Stomach (tissue), 9 donors: ENCODE data around the gene PLD2. TPM values are rescaled to one million over a fixed set of nuclear protein-coding genes. Genes with fewer than 3 reads are reported as not detected.
A peak's percentile ranks its signal among the peaks of the same experiment; 100 is the strongest.

ENCODE experiments used
- DNase-seq, 2 donors: peaks; one replicate each; pipeline versions ENCODE4 v3.0.0 to v3.0.0-alpha.2; 2013 to 2019
- H3K27ac ChIP-seq, 5 donors: fragments of 200-600 bp in 4 of 5; sonication (generic) in 4 of 5; one replicate each; pipeline ENCODE4 v1.5.1; 2013 to 2019; ENCODE audit warnings: mild to moderate bottlenecking in 1 of 5, moderate library complexity in 1 of 5
- H3K27me3 ChIP-seq, 3 donors: fragments of 200-600 bp; sonication (generic); one replicate each; pipeline ENCODE4 v1.5.1; 2017 to 2019; ENCODE audit warnings: mixed run types in 1 of 3
- H3K36me3 ChIP-seq, 4 donors: fragments of 200-600 bp; sonication (generic); 1 replicate in 3 of 4; 2 replicates in 1 of 4; pipeline ENCODE4 v1.5.1; 2016 to 2019
- H3K4me1 ChIP-seq, 4 donors: fragments of 200-600 bp; sonication (generic); one replicate each; pipeline ENCODE4 v1.5.1; 2016 to 2019
- H3K4me3 ChIP-seq, 4 donors: fragments of 200-600 bp; sonication (generic) in 3 of 4; one replicate each; pipeline ENCODE4 v1.5.1; 2016 to 2019; ENCODE audit warnings: mild to moderate bottlenecking in 1 of 4
- H3K9me3 ChIP-seq, 4 donors: fragments of 200-600 bp; sonication (generic); one replicate each; pipeline ENCODE4 v1.5.1; 2016 to 2019
- CTCF ChIP-seq, 7 experiments: fragments of 450-650 bp in 4 of 7; fragments of 200-600 bp in 3 of 7; sonication (generic) in 3 of 7; IDR thresholded peaks; one replicate each; pipeline ENCODE4 v1.5.1; 2016 to 2019; ENCODE audit warnings: antibody characterized with exemption in 7 of 7, control low read depth in 2 of 7, mild to moderate bottlenecking in 1 of 7
- EP300 ChIP-seq: sonication (generic); formaldehyde crosslinking; IDR thresholded peaks from one replicate; pipeline ENCODE4 v1.6.1; 2017; ENCODE audit warnings: antibody characterized with exemption
- POLR2A ChIP-seq, 4 donors: fragments of 450-650 bp; IDR thresholded peaks; one replicate each; pipeline ENCODE4 v1.6.1; 2016; ENCODE audit warnings: antibody characterized with exemption in 4 of 4, control low read depth in 2 of 4, mild to moderate bottlenecking in 1 of 4, moderate library complexity in 1 of 4
- POLR2AphosphoS5 ChIP-seq, 3 donors: sonication (generic); formaldehyde crosslinking; IDR thresholded peaks; one replicate each; pipeline ENCODE4 v1.6.1; 2016; ENCODE audit warnings: antibody characterized with exemption in 3 of 3
- WGBS, 5 donors: extraction: QIAGEN DNeasy Blood & Tissue Kit in 3 of 5; methylation state at CpG; one replicate each; pipeline versions ENCODE4 v1.1.5 to v1.1.7; 2013 to 2018; 5-methylcytosine and 5-hydroxymethylcytosine counted together
- intact Hi-C: fragments of 100-400 bp; cut with DNase I; formaldehyde crosslinking; loops from one replicate; pipeline ENCODE4 v1.15.1; 2023; ENCODE audit warnings: low total_unique reads
- polyA plus RNA-seq, 3 donors: library from polyadenylated mRNA; stranded (reverse); fragments of 200-250 nt; gene quantifications; one replicate each; pipeline ENCODE4 v1.2.3, GENCODE V29; 2013
- total RNA-seq, 5 donors: library from RNA; depleted of rRNA; stranded (reverse); fragments of >200 nt; gene quantifications; one replicate each; pipeline versions ENCODE4 v1.1.0 to v1.2.3, GENCODE V29; 2014 to 2016
- donor health status: healthy with polysubstance abuse.
- donor health status: Bipolar disorder and iron deficiency.
- donor health status: healthy.

Gene PLD2
- total and polyA plus RNA-seq, 8 donors, result 10.3 to 123 (median 22.7) TPM

GRCh38 chr17:4812690-4813089 lies 5.7 kb downstream of the PLD2 start:
- H3K4me1 ChIP-seq, result peaks cover 9 to 13% (median 11%) of the 10 kb centered on the region in 4 donors
- H3K4me3 ChIP-seq, result no peak overlapping the region
- intact Hi-C loops, result loop anchor here (10.0 kb wide), 1 partner anchor 62 kb away; no protein-coding TSS in a partner anchor
- H3K9me3 ChIP-seq, result no peaks in the 10 kb centered on the region
- H3K36me3 ChIP-seq, result peaks cover 16 to 63% (median 53%) of the 10 kb centered on the region in 4 donors
- 86 to 91% (median 90%) methylated on average over 7 of the region's 7 CpGs for WGBS, 5 donors
- no peaks in the 10 kb centered on the region for H3K27me3 ChIP-seq
- DNase-seq, result no peak
- no peak overlapping the region for H3K27ac ChIP-seq
- TF ChIP-seq CTCF (IDR thresholded peaks at IDR 0.05) (no peak), POLR2AphosphoS5 (IDR thresholded peaks at IDR 0.05) (no peak), POLR2A (IDR thresholded peaks at IDR 0.05) (no peak), EP300 (no peak)

GRCh38 chr17:4815043-4815675 lies 8.2 kb downstream of the PLD2 start:
- Histone ChIP-seq H3K27me3 (no peaks in the 10 kb centered on the region), H3K27ac (no peak overlapping the region), H3K36me3 (peaks cover 16 to 75% (median 65%) of the 10 kb centered on the region in 4 donors), H3K4me3 (no peak overlapping the region), H3K4me1 (no peaks in the 10 kb centered on the region), H3K9me3 (no peaks in the 10 kb centered on the region)
- TF ChIP-seq POLR2AphosphoS5 (IDR thresholded peaks at IDR 0.05) (no peak), EP300 (no peak), CTCF (IDR thresholded peaks at IDR 0.05) (peak in 1 of 7 experiments; percentile 15), POLR2A (IDR thresholded peaks at IDR 0.05) (no peak)
- 82 to 93% (median 89%) methylated on average over 7 of the region's 7 CpGs for WGBS, 5 donors
- DNase-seq, result no peak
- intact Hi-C loops, result loop anchor here (10.0 kb wide), 1 partner anchor 60 kb away; no protein-coding TSS in a partner anchor

- H3K4me1 ChIP-seq, result no peaks in the 10 kb centered on the region
- H3K4me3 ChIP-seq, result no peak overlapping the region
- WGBS, 5 donors, result 92 to 96% (median 94%) methylated on average over 7 to 13 of the region's 13 CpGs
- TF ChIP-seq CTCF (IDR thresholded peaks at IDR 0.05), result no peak
- TF ChIP-seq EP300, result no peak
- TF ChIP-seq POLR2A (IDR thresholded peaks at IDR 0.05), result no peak
- no peak for TF ChIP-seq POLR2AphosphoS5 (IDR thresholded peaks at IDR 0.05)
- no peak overlapping the region for H3K27ac ChIP-seq
- no peak for DNase-seq
- H3K9me3 ChIP-seq, result no peaks in the 10 kb centered on the region
- H3K27me3 ChIP-seq, result no peaks in the 10 kb centered on the region
- peaks cover 16 to 76% (median 65%) of the 10 kb centered on the region in 4 donors for H3K36me3 ChIP-seq
- intact Hi-C loops, result loop anchor here (10.0 kb wide), 1 partner anchor 58 kb away; no protein-coding TSS in a partner anchor
Observed at GRCh38 chr17:4816826-4817225, 9.9 kb downstream of the PLD2 start.

- Histone ChIP-seq H3K27me3 (no peaks in the 10 kb centered on the region), H3K4me3 (no peak overlapping the region), H3K27ac (no peak overlapping the region), H3K9me3 (no peaks in the 10 kb centered on the region), H3K36me3 (peaks cover 20 to 90% (median 78%) of the 10 kb centered on the region in 4 donors), H3K4me1 (peaks cover 0 to 4% (median 2%) of the 10 kb centered on the region in 4 donors)
- TF ChIP-seq POLR2AphosphoS5 (IDR thresholded peaks at IDR 0.05), result no peak
- no peak for TF ChIP-seq POLR2A (IDR thresholded peaks at IDR 0.05)
- TF ChIP-seq EP300, result no peak
- TF ChIP-seq CTCF (IDR thresholded peaks at IDR 0.05), result no peak
- DNase-seq, result no peak
- WGBS, 5 donors, result 74 to 81% (median 77%) methylated on average over 12 of the region's 12 CpGs
- intact Hi-C loops, result loop anchor here (10.0 kb wide), 1 partner anchor 57 kb away; no protein-coding TSS in a partner anchor
Observed at GRCh38 chr17:4818276-4818675, 11.3 kb downstream of the PLD2 start.
